Erythroblast (primary cell): ENCODE results near the gene P2RX3.

ENCODE experiments used
- GATA1 ChIP-seq: IDR thresholded peaks from 2 replicates; pipeline ENCODE4 v1.6.1; 2011; ENCODE audit warnings: low read depth, mild to moderate bottlenecking, control low read depth, low read length, moderate library complexity
- POLR2A ChIP-seq: IDR thresholded peaks from 2 replicates; pipeline ENCODE4 v1.6.1; 2011; ENCODE audit warnings: mild to moderate bottlenecking, low read length

- TF ChIP-seq POLR2A (no peak), GATA1 (no peak)
Observed at GRCh38 chr11:57315491-57315890, 22.7 kb upstream of the P2RX3 start.
